HG02852 (cell line): Measurements from ENCODE around the gene EPHA2.

Experiments used
- ATAC-seq: cut with Tn5 transposase; IDR thresholded peaks from one replicate; pipeline ENCODE4 v1.9.1; 2021; ENCODE audit warnings: mild to moderate bottlenecking, moderate library complexity; ENCODE audit not compliant: unreplicated experiment

Gene EPHA2

GRCh38 chr1:16184557-16185303, 28.9 kb upstream of the EPHA2 start:
- ATAC-seq, result no peak

GRCh38 chr1:16183765-16184556, 28.1 kb upstream of the EPHA2 start:
- ATAC-seq, result no peak

GRCh38 chr1:16183179-16183578, 27.3 kb upstream of the EPHA2 start:
- no peak for ATAC-seq

- no peak for ATAC-seq
Measured at GRCh38 chr1:16181887-16182719, 26.2 kb upstream of the EPHA2 start.

GRCh38 chr1:16180291-16180824, 24.5 kb upstream of the EPHA2 start:
- no peak for ATAC-seq

GRCh38 chr1:16178596-16179497, 23.0 kb upstream of the EPHA2 start:
- ATAC-seq, result no peak

GRCh38 chr1:16177306-16177705, 21.4 kb upstream of the EPHA2 start:
- no peak for ATAC-seq

GRCh38 chr1:16176653-16177052, 20.8 kb upstream of the EPHA2 start:
- no peak for ATAC-seq

- ATAC-seq, result no peak
Measured at GRCh38 chr1:16175610-16176553, 20.0 kb upstream of the EPHA2 start.

GRCh38 chr1:16174886-16175598, 19.2 kb upstream of the EPHA2 start:
- ATAC-seq, result no peak

GRCh38 chr1:16174261-16174868, 18.5 kb upstream of the EPHA2 start:
- ATAC-seq, result no peak

- no peak for ATAC-seq
Measured at GRCh38 chr1:16173447-16174260, 17.8 kb upstream of the EPHA2 start.

- ATAC-seq, result no peak
Measured at GRCh38 chr1:16172964-16173446, 17.1 kb upstream of the EPHA2 start.

GRCh38 chr1:16172218-16172830, 16.5 kb upstream of the EPHA2 start:
- ATAC-seq, result no peak

- no peak for ATAC-seq
Measured at GRCh38 chr1:16171314-16172151, 15.7 kb upstream of the EPHA2 start.

GRCh38 chr1:16170283-16170673, 14.4 kb upstream of the EPHA2 start:
- ATAC-seq, result no peak
